HG02798 (cell line): ENCODE data around the gene PYGL.
"Not testable (repeated sequence)": the region's sequence is repeated elsewhere in the genome, so short reads cannot be mapped to it uniquely, and the experiment has no call there.

ENCODE experiments used
- ATAC-seq: cut with Tn5 transposase; IDR thresholded peaks from one replicate; pipeline ENCODE4 v1.9.1; 2021; ENCODE audit warnings: mild to moderate bottlenecking; ENCODE audit not compliant: unreplicated experiment, poor library complexity

The PYGL gene

DNA sequence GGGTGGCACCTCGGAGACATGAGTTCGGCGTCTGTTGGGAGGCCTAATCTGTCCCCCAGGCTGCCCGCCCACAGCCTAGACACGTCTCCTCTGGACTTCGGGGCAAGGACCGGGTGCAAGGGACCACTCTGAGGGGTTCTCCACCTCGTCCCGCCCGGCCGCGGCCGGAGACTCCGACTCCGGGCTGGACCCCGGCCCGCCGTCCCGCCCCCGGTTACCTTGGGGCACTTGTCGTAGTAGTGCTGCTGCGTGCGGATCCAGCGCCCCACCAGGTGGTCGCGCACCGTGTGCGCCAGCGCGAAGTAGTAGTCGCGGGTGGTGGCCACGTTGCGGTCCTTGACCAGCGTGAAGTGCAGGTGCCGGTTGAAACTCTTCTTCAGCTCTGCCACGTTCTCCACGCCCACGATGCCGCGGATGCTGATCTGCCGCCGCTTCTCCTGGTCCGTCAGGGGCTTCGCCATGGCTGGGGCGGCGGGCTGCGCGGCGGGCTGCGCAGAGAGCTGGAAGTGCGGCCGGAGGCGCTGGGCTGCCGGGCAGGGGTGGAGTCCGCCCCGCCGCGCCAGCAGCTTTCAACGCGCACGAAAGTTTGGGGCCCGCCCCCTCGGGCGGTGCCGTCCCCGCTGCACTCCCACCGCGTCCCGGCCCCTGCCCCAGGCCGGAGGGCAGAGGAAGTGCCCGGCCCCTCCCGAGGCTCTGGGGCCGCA, at the start of gene PYGL:
Gene PYGL (minus strand): TSS at position 541 of the 704 bp plus-strand sequence. CDS start 80 bp downstream, at position 461.
- ATAC-seq, result peak; percentile 77

DNA sequence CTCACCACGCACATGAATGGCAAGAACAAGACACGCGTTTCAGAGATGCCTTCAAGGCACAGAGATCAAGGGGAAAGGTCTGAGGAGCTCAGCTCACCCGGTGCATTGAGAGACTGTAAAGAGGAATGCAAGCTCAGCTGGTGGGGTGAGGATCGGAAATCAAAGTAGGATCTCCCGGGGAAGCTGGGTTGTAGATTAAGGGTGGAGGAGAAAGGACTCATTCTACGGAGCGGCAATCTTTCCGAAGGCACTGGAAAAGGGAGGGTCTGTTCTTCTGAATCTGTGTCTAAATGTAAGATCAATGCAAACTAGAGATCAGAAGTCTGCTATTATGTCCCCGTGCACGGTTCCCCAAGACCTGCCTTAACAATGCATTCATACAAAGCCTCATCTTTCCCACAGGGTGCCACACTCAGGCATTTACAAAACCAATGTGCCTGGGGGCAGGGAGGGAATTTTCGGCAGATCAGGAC, 41.6 kb upstream of the PYGL start:
- no peak for ATAC-seq

DNA sequence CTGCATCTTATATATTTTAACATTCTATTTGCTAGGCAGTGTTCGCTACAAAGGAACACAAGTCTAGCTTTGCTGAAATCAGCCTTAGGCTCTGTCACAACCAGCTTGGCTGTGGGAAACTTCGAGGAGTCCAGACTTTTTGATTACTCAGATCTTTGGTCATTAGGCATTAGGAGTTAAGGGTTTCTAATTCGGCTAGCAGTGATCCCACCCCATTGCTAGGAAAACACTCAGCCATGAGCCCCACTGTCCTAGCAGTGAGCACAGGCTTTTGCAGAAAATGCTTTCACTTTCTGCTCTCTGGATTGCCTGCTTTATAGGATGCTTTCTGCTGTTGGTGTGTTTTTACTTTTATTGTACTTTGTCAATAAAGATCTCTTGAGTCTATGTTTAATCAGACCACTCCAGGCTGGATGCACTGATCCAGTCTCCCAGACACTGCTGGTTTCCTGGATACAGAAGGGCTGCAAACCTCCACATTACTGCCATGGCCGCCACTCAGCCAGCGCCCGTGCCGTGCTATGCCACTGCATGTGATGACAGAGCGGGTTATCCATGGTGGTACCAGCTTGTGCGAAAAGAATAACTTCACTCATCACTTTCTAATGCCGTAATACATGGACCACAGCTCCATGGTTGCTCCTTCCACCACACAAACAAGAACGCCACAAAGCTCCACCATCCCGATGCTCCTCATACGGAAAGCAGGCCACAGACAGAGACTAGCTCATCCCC, 41.0 kb upstream of the PYGL start:
- ATAC-seq, result no peak

DNA sequence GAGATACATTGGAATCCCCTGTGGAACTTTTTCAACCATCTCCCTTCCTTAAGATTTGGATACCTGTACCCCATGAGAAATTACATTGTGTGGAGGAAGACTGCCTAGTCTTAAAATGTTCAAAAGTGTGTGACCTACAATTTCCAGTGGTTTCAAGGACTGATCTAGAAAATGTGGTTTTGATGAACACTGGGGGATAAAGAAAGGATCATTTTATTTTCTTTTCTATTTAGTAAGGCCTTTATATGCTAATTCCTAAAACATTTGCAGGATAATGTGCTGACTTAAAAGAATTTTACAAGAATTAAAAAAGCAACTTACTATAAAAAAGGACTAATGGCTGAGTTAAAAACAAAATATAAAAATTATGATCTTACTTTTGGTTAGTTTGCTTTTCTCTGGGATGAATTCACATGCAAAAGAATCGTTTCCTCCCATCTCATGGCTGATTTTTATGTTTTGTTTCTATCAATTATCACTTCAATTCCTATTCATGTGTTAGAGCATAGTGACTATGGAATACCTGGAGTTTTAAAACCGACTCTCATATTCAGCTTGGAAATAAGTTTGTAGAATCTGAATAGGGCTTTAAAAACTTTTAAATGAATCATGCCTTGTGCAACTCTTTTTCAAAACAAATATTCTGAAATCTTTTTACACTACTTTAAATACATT, 39.9 kb upstream of the PYGL start:
- ATAC-seq, result no peak

DNA sequence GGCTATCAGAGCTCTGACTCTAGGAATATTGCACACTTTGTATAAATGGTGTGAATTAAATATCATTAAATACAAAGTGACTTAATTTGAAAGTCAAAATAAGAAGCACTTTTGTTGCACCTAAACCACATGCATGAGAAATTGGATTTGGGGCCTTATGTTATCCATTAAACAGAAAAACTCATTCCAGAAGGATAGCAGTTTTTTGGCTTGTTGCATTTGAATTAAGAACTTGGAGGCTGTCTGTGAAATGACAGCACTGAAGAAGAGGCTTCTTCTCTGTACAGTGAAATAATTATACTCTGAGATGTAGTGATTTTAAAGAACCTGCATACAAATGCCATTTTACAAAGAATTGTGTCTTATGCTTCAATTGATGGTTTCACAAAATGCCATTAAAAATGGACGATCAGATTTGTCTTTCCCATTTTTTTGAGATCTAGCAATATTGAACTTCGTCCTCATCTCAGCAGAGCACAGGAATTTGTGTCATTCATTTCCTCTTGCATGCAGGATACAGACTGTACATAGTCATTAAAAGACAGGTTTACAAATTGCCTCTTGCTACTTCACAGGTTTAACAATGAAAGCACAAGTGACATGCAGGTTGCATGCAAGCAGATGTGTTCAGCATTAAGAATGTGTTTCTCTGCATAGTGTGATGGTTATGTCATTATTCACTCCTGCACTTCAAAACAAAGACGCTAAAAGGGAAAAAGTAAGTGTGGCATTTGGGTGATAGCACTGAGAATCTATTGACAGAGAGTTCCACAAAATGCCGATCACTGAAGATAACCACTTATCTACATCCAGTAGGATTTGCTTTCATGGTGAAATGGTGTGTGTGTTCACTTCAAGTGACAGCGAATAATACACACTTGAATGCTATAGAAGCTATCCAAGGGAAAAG, 35.9 kb upstream of the PYGL start:
- no peak for ATAC-seq

DNA sequence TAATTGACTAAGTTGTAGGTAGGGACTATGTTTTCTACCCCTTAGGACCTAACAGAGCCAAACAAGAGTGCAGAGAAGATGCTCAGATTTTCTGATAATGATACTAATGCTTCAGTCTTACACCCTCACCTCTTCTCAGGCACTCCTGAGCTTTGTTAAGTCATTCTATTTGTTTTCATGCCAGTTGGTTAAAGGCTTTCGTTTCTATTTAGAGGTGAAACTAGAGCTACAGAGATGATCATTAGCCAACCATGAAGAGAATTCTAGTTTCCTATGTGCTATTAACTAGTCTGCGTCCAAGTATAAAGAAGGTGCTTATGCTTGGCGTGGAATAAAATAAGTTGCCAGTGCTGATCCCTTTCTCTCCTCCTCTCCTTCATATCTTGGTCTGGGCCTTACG, 34.6 kb upstream of the PYGL start:
- ATAC-seq, result peak; percentile 82

DNA sequence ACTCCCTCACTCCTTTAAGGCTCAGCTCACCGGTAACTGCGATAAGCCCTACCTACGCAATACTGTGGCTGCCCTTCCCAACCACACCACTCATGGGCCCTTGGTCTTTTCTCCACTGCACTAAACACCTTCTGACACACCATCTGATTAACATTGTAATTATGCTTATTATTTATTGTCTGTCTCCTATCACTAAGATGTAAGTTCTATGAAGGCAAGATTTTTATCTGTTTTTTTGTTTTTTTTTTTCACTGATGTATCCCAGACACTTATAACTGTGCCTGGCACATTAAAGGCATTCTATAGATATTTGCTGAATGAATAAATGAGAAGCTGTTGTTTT, 34.2 kb upstream of the PYGL start:
- no peak for ATAC-seq

DNA sequence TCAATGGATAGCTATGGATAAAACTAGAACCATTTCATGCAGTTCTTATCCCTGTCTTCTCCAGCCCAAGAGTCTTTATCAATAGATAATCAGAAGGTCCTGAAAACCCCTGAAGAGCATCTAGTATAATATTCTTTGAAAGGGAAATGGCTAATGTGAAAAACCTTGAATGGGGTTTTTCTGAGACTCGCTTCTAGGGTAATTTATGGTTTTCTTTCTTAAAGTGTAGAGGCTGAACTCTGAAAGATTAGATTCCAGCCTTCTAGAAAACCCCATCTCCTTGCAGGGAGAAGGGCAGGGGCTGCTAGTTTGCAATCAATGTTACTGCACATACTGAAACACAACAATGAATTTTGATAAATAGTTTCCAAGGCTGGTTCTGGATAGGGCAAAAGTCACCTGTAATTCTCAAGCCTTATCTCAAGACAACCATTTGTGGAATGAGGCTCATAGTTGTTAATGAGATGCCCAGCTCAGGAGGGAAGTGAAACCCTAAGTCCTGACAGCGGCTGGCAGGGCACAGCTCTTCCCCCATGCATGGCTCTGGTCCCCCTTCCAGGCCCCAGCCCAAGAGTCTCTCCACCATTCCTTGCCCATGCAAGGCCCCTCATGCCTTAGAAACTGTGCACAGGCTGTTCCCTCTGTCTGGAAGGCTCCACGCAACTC, 33.7 kb upstream of the PYGL start:
- ATAC-seq, result peak; percentile 58

DNA sequence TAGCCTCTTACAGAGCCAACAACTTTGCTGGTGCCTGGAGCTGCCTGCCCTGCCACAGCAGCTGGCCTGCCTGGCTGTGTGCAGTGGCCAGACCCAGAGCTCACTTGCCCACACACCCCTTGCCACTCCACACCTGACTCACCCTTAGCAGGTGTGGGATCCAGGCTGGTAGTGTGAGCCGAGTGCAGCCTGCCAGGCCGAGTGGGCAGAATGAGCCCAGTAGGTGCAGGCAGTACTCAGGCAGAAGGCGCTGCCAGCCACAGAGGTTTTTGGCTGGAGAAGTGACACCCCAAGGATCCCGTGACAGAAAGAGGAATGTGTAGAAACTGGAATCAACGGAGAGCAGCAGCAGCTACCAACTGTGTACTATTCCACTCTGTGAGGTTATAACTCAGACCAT, 29.8 kb upstream of the PYGL start:
- no peak for ATAC-seq

DNA sequence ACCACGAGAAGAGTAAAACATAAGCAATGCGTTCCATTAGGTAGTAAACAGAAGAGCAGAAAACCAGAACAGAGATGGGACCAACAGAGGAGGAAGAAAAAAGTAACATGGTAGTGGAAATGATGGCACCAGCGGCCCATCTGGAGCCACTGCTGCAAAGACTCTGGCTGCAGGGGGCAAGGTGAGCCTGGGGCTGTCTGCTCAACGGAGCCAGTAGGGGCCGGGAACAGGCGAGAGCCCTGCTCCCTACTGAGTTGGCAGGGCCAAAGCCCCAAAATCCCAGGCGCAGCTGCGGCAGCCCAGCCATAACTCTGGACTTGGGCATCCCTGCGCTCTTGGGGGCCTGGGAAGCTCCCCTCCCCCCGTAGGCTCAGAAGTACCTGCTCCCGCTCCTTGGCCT, 28.5 kb upstream of the PYGL start:
- no peak for ATAC-seq

DNA sequence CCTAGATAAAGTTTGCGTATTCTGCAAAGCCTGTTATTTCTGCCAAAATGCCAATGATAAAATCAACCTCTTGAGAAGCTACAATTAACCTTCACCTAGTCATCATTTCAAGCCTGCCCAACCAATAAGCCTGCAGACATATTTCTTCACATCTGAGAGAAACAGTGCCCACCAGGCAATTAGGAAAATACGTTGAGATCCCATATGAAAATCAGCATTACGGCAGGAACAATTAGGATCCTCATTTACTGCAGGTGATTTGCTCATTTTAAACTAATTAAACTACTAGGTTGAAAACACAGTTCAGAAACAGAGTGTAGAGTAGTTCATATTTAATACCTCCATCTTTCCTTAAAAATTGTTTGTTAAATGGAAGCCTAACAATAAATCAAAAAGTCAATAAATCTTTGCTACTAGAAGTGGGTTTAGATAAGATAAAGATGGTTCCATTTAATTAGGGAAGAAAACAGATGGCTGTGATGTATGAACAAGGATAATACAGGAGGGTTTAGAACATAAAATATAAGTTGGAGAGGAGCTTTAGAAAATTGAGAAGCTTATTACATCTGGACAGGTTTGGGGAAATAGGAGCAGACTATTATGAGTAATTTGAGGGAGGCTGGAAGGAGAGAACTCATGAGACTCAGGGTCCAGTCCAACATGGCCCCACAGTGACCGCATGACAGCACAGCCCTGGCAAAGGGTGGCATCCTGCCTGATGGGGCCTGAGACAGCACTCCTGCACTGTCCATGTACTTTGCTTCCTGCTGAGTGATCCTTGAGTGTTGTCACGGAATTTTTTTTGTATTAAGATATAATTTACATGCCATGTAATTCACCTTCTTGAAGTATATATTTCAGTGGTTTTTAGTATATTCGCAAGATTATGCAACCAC, 26.9 kb upstream of the PYGL start:
- no peak for ATAC-seq

DNA sequence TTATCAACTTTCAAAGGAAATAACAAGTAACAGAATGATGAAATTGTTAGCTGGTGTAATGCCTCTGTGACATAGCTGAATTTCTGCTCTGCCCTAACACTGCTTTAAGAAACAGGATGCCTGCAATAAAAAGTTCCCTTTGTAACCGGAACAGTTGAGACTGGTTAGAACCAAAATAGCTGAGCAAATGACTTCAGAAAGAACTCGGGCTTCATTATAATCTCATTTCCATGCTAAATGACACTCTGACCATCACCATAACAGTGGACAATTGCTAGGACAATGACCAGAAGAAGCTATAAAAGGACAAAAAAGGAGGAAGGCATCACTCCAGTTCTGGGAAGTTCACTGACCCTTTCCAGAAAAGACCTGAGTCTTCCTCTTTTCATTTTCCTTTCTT, 23.5 kb upstream of the PYGL start:
- no peak for ATAC-seq

DNA sequence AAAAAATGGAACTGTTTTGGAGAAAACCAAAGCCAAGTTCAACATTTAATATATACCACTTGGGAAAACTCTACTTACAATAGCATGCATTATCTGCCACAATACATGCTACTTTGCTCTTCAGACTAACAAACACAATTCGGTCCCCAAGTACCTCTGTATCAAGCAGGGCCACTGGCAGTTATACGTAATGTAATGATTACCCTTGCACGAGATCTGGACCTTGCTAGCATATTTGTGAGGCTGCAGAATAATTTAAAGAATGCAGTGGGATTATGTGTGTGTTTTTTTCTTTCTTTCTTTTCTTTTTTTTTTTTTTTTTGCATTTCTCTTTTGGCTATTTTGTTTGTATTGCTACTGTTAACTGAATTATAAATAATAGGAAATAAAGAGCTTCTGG, 22.8 kb upstream of the PYGL start:
- no peak for ATAC-seq

DNA sequence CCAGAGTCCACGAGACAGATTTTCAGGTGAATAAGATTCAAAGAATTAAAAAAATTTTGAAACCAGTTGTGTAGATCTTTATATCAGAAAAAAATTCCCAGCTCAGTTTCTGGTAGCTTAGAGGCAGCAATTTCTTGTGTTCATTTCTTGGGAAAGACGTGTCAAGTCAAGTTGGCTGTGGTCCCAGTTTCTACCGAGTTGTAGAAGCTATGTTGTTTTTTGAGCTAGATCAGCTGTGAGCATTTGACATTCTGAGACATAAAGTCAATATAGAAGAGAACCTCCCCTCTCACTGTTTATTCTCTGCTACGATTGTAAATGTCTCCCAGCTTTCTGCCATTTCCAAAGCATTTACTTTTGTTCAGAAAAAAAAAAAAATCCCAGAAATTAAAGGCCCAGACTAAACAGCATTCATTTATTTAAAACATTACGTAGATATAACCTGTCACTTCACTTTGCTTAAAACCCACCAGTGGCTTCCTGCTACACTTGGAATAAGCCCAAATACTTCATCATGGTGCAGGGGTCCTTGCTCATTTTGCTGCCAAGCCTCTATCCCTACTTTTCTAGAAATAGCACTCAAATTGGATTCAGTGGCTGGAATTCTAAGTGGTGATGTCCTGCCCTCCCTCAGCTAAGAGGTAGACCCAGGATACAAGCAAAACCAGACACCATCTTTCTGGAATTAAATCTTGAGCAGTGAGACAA, 20.6 kb upstream of the PYGL start:
- ATAC-seq, result no peak

DNA sequence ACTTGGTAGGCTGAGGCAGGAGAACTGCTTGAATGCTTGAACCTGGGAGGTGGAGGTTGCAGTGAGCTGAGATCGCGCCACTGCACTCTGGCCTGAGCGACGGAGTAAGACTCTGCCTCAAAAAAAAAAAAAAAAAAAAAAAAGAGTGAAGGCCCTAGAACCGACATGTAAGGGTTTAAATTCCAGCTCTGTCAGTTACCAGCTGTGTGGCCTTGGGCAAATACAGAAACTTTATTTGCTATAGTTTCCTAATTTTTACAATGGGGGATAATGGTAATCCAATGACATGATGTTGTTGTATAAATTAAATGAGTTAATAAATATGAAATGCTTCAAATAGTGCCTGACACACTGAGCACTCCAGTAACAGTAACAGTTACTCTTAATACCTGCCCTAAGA, 19.6 kb upstream of the PYGL start:
- ATAC-seq, result no peak

DNA sequence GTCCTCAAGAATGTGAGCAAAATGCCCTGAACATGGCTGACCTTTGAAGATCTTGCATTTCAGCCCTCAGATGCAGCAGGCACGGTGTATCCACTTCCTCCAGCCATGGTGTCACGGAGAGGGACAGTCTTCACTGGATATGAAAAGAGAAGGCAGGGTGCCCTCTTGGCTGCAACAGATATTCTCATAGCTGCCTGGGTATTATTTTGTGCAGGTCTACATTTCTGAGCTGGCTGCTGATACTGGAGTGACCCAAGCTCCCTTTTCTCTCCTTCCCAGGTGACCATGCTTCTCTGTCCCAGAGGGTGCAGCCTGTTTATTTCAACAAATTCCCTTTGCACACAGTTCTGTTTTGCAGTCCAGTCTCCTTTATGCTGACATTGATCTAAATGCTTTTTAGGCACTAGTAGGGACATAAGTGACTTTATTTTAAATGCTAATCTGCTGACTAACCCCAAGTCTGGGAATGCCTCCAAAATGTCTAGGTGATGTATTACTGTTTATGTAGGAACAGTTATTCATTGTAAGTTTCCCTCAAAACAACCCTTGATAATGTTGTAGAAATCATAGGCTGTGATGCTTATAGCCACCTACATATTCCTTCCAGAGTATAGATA, 17.4 kb upstream of the PYGL start:
- no peak for ATAC-seq

DNA sequence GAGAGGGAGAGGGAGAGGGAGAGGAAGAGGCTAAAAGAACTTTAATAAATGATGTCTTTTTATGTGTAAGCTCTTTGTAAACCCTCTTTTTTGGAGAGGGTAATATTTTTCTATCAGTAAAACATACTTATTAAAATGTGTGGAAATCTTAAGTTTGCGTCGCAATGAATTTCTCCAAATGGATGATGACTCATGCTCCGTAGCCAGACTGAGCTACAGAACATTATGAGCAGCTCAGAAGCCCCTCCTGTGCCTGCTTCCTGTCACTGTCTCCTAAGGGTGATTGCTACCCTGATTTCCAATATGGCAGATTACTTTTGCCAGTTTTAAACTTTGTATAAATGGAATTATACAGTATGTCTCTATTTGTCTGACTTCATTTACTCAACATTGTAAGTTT, 13.0 kb upstream of the PYGL start:
- no peak for ATAC-seq

DNA sequence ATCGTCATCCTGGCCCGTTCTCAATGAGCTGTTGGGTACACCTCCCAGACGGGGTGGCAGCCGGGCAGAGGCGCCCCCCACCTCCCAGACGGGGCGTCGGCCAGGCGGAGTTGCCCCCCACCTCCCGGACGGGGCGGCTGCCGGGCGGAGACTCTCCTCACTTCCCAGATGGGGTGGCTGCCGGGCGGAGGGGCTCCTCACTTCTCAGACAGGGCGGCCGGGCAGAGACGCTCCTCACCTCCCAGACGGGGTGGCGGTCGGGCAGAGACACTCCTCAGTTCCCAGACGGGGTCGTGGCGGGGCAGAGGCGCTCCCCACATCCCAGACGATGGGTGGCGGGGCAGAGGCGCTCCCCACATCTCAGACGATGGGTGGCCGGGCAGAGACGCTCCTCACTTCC, 12.1 kb upstream of the PYGL start:
- ATAC-seq, result not testable (repeated sequence)
